H1 (cell line): ENCODE results near the gene VWF. TPM values are rescaled to one million over a fixed set of nuclear protein-coding genes. Genes with fewer than 3 reads are reported as not detected.

Experiments used
- CTCF ChIA-PET: fragments of 300-600 bp; sonication (Branson Sonifier 250); formaldehyde crosslinking; loops from one replicate; lab custom pipeline; 2021; ENCODE audit not compliant: partially characterized antibody; lab: Charles Lee
- POLR2A ChIA-PET: fragments of 300-600 bp; sonication (Branson Sonifier 250); formaldehyde crosslinking; loops from one replicate; lab custom pipeline; 2021; ENCODE audit warnings: inconsistent platforms; ENCODE audit not compliant: partially characterized antibody; lab: Charles Lee
- DNase-seq, 2 experiments: peaks; one replicate each; pipeline versions ENCODE4 v3.0.0 to v3.0.0-alpha.2; 2010 to 2022; ENCODE audit warnings: low spot score in 2 of 2, low read depth in 1 of 2, mixed read lengths in 1 of 2
- FAIRE-seq: peaks from 2 replicates; lab custom pipeline; 2011; peaks lifted over from hg19 to GRCh38; lab: Jason Lieb, UNC
- H2AFZ ChIP-seq: 2 replicates; pipeline ENCODE4 v1.8.1; 2012; ENCODE audit warnings: low read length, inconsistent platforms
- H2AK5ac ChIP-seq: 2 replicates; pipeline ENCODE4 v1.6.1; 2013; ENCODE audit warnings: low read depth, low read length
- H2BK120ac ChIP-seq: replicated peaks from 2 replicates; pipeline ENCODE3; 2013; ENCODE audit warnings: low read depth, low read length, inconsistent platforms
- H2BK12ac ChIP-seq: 2 replicates; pipeline ENCODE4 v1.6.1; 2013; ENCODE audit warnings: low read depth, low read length
- H2BK15ac ChIP-seq: 2 replicates; pipeline ENCODE4 v1.6.1; 2013; ENCODE audit warnings: low read length
- H2BK20ac ChIP-seq: 2 replicates; pipeline ENCODE4 v1.6.1; 2013; ENCODE audit warnings: low read length
- H2BK5ac ChIP-seq: 2 replicates; pipeline ENCODE4 v1.6.1; 2013; ENCODE audit warnings: low read depth, low read length
- H3K14ac ChIP-seq: 2 replicates; pipeline ENCODE4 v1.6.1; 2013; ENCODE audit warnings: inconsistent platforms; ENCODE audit not compliant: insufficient read length
- H3K18ac ChIP-seq: 2 replicates; pipeline ENCODE4 v1.6.1; 2013; ENCODE audit warnings: low read length; ENCODE audit errors: extremely low read depth
- H3K23ac ChIP-seq: 2 replicates; pipeline ENCODE4 v1.6.1; 2013; ENCODE audit warnings: inconsistent platforms; ENCODE audit not compliant: insufficient read length
- H3K23me2 ChIP-seq: 2 replicates; pipeline ENCODE4 v1.6.1; 2013; ENCODE audit warnings: low read depth, low read length
- H3K27ac ChIP-seq: 2 replicates; pipeline ENCODE4 v1.6.1; 2011; ENCODE audit warnings: low read depth, low read length, inconsistent platforms
- H3K27me3 ChIP-seq, 4 experiments: replicated peaks in 1 of 4; 1 replicate in 1 of 4; 2 replicates in 3 of 4; pipeline versions ENCODE4 v1.6.1 to v1.8.1; 2011 to 2013; ENCODE audit warnings: low read length in 3 of 4, mild to moderate bottlenecking in 3 of 4, inconsistent platforms in 2 of 4, mixed read lengths in 2 of 4, moderate library complexity in 1 of 4; ENCODE audit not compliant: control insufficient read depth in 3 of 4, insufficient read depth in 3 of 4; ENCODE audit errors: extremely low read depth in 1 of 4
- H3K36me3 ChIP-seq, 4 experiments: 2 replicates each; pipeline versions ENCODE4 v1.6.1 to v1.8.1; 2011 to 2013; ENCODE audit warnings: mild to moderate bottlenecking in 4 of 4, low read length in 3 of 4, moderate library complexity in 2 of 4, control low read depth in 1 of 4, inconsistent platforms in 1 of 4; ENCODE audit not compliant: insufficient read depth in 4 of 4, control insufficient read depth in 2 of 4
- H3K4ac ChIP-seq: replicated peaks from 2 replicates; pipeline ENCODE3; 2013; ENCODE audit warnings: low read length, low read depth, mixed read lengths, inconsistent platforms; ENCODE audit not compliant: insufficient read length
- H3K4me1 ChIP-seq, 4 experiments: replicated peaks in 1 of 4; 1 replicate in 1 of 4; 2 replicates in 3 of 4; pipeline versions ENCODE4 v1.6.1 to v1.8.1; 2011 to 2013; ENCODE audit warnings: low read length in 3 of 4, inconsistent platforms in 2 of 4, mixed read lengths in 1 of 4; ENCODE audit not compliant: insufficient read depth in 4 of 4, control insufficient read depth in 3 of 4
- H3K4me2 ChIP-seq, 2 experiments: 2 replicates each; pipeline versions ENCODE4 v1.6.1 to v1.8.1; 2011 to 2013; ENCODE audit warnings: low read depth in 2 of 2, low read length in 2 of 2, control low read depth in 1 of 2, inconsistent platforms in 1 of 2, mild to moderate bottlenecking in 1 of 2; ENCODE audit not compliant: insufficient read depth in 1 of 2
- H3K4me3 ChIP-seq, 4 experiments: fragments of 200-600, 300-600 bp in 1 of 4; sonication (generic), shearing (Covaris generic), sonication (Bioruptor Twin) in 1 of 4; 2 replicates each; pipeline versions ENCODE4 v1.5.1 to v1.8.1; 2011 to 2016; ENCODE audit warnings: low read length in 4 of 4, low read depth in 3 of 4, control low read depth in 2 of 4, inconsistent platforms in 2 of 4, mild to moderate bottlenecking in 2 of 4, mixed read lengths in 1 of 4, moderate library complexity in 1 of 4; ENCODE audit not compliant: insufficient read depth in 2 of 4; ENCODE audit errors: extremely low read depth in 1 of 4
- H3K56ac ChIP-seq: replicated peaks from 2 replicates; pipeline ENCODE3; 2013; ENCODE audit warnings: low read depth, mild to moderate bottlenecking, mixed read lengths, low read length, inconsistent platforms; ENCODE audit not compliant: insufficient read length
- H3K79me1 ChIP-seq: 2 replicates; pipeline ENCODE4 v1.6.1; 2013; ENCODE audit warnings: low read depth, low read length, control low read depth
- H3K79me2 ChIP-seq, 2 experiments: 2 replicates each; pipeline versions ENCODE4 v1.6.1 to v1.8.1; 2012 to 2013; ENCODE audit warnings: low read length in 2 of 2, mild to moderate bottlenecking in 2 of 2, inconsistent platforms in 1 of 2; ENCODE audit not compliant: insufficient read depth in 2 of 2, control insufficient read depth in 1 of 2
- H3K9ac ChIP-seq, 4 experiments: replicated peaks in 1 of 4; 1 replicate in 1 of 4; 2 replicates in 3 of 4; pipeline versions ENCODE4 v1.6.1 to v1.8.1; 2011 to 2013; ENCODE audit warnings: low read depth in 3 of 4, low read length in 3 of 4, control low read depth in 2 of 4, mild to moderate bottlenecking in 2 of 4, moderate library complexity in 2 of 4, inconsistent platforms in 1 of 4; ENCODE audit errors: extremely low read depth in 1 of 4
- H3K9me3 ChIP-seq, 2 experiments: 2 replicates each; pipeline versions ENCODE4 v1.6.1 to v1.8.1; 2012 to 2013; ENCODE audit warnings: mild to moderate bottlenecking in 2 of 2, moderate library complexity in 2 of 2, control low read depth in 1 of 2, inconsistent platforms in 1 of 2, low read depth in 1 of 2, low read length in 1 of 2, mixed read lengths in 1 of 2; ENCODE audit not compliant: insufficient read depth in 2 of 2
- H4K20me1 ChIP-seq, 2 experiments: replicated peaks in 1 of 2; 2 replicates each; pipeline versions ENCODE3 to v1.8.1; 2011 to 2013; ENCODE audit warnings: inconsistent platforms in 2 of 2, low read length in 2 of 2, mild to moderate bottlenecking in 1 of 2; ENCODE audit not compliant: insufficient read depth in 2 of 2, control insufficient read depth in 1 of 2
- H4K5ac ChIP-seq: 2 replicates; pipeline ENCODE4 v1.6.1; 2013; ENCODE audit warnings: low read length, low read depth, mixed read lengths, inconsistent platforms; ENCODE audit not compliant: insufficient read length
- H4K8ac ChIP-seq: 2 replicates; pipeline ENCODE4 v1.8.0; 2013; ENCODE audit warnings: mild to moderate bottlenecking, moderate library complexity, low read length, inconsistent platforms; ENCODE audit not compliant: insufficient read depth; ENCODE audit errors: extremely low read depth
- H4K91ac ChIP-seq: replicated peaks from 2 replicates; pipeline ENCODE3; 2013; ENCODE audit warnings: low read length, mixed read lengths, inconsistent platforms; ENCODE audit not compliant: insufficient read length
- CHD2 ChIP-seq: IDR thresholded peaks from 2 replicates; pipeline ENCODE4 v1.6.1; 2012; ENCODE audit warnings: low read length, improper control_type of control experiment
- EP300 ChIP-seq, 2 experiments: IDR thresholded peaks; 1 replicate in 1 of 2; 2 replicates in 1 of 2; pipeline ENCODE4 v1.6.1; 2011 to 2012; ENCODE audit warnings: low read depth in 2 of 2, low read length in 2 of 2, mild to moderate bottlenecking in 2 of 2, borderline replicate concordance in 1 of 2, inconsistent platforms in 1 of 2, moderate library complexity in 1 of 2
- EZH2 ChIP-seq: fragments of 200-600 bp; sonication (generic); IDR thresholded peaks from 2 replicates; pipeline ENCODE4 v1.7.1; 2012; ENCODE audit warnings: low read depth, mild to moderate bottlenecking, moderate library complexity, low read length, inconsistent platforms; ENCODE audit not compliant: severe bottlenecking
- HDAC2 ChIP-seq, 2 experiments: fragments of 300-600 bp in 1 of 2; sonication (generic) in 1 of 2; IDR thresholded peaks; 2 replicates each; pipeline ENCODE4 v1.6.1; 2011 to 2012; ENCODE audit warnings: low read depth in 2 of 2, low read length in 2 of 2, mild to moderate bottlenecking in 2 of 2, moderate library complexity in 2 of 2, borderline replicate concordance in 1 of 2, inconsistent platforms in 1 of 2
- HDAC6 ChIP-seq: IDR thresholded peaks from one replicate; pipeline ENCODE4 v1.7.1; 2012; ENCODE audit warnings: low read depth, mild to moderate bottlenecking, inconsistent platforms, low read length, moderate library complexity
- KDM1A ChIP-seq: fragments of 200-600, 300-600 bp; sonication (generic); IDR thresholded peaks from 2 replicates; pipeline ENCODE4 v1.7.1; 2016; ENCODE audit warnings: mild to moderate bottlenecking, low read length, borderline replicate concordance
- KDM5A ChIP-seq: fragments of 200-600 bp; IDR thresholded peaks from 2 replicates; pipeline ENCODE4 v1.7.1; 2012; ENCODE audit warnings: mild to moderate bottlenecking, low read length, inconsistent platforms, mixed read lengths
- RXRA ChIP-seq: IDR thresholded peaks from 2 replicates; pipeline ENCODE4 v1.6.1; 2011; ENCODE audit warnings: low read depth, mild to moderate bottlenecking, low read length, moderate library complexity; ENCODE audit not compliant: insufficient read depth
- SP2 ChIP-seq: IDR thresholded peaks from 2 replicates; pipeline ENCODE4 v1.6.1; 2012; ENCODE audit warnings: mild to moderate bottlenecking, low read length, inconsistent platforms
- USF2 ChIP-seq: IDR thresholded peaks from 2 replicates; pipeline ENCODE4 v1.6.1; 2011; ENCODE audit warnings: low read length, improper control_type of control experiment
- YY1 ChIP-seq: IDR thresholded peaks from 2 replicates; pipeline ENCODE4 v1.6.1; 2011; ENCODE audit warnings: low read depth, mild to moderate bottlenecking, low read length
- WGBS, 2 experiments: shearing (Covaris generic) in 1 of 2; methylation state at CpG; one replicate each; pipeline versions ENCODE4 v1.1.6 to v1.1.7; 2013 to 2015; ENCODE audit warnings: low lambda C conversion rate in 2 of 2, mixed read lengths in 2 of 2, inconsistent platforms in 1 of 2, low coverage in 1 of 2, missing lambda C conversion rate in 1 of 2; ENCODE audit not compliant: insufficient replicate concordance in 2 of 2, insufficient coverage in 1 of 2, insufficient read length in 1 of 2; ENCODE audit errors: extremely low coverage in 1 of 2, missing lambda C conversion rate in 1 of 2; 5-methylcytosine and 5-hydroxymethylcytosine counted together
- polyA plus RNA-seq, 7 experiments: library from polyadenylated mRNA; depleted of rRNA in 3 of 7; stranded (reverse) in 5 of 7; unstranded in 2 of 7; fragments of >200 nt in 5 of 7; fragments of 200-250 nt in 2 of 7; gene quantifications; 1 replicate in 5 of 7; 2 replicates in 1 of 7; 4 replicates in 1 of 7; pipeline versions ENCODE4 v1.2.1 to v1.2.3, GENCODE V29; 2011 to 2013; ENCODE audit warnings: missing spikeins in 2 of 7, mixed read lengths in 2 of 7
- total RNA-seq: library from RNA; stranded (reverse); fragmentation: NEBNext Ultra II Directional; extraction: Animal tissue kit (Norgen Biotek cat#: 25700); gene quantifications from 2 replicates; pipeline ENCODE4 v1.2.1, GENCODE V29; 2021

VWF gene
- total and polyA plus RNA-seq, 2 of the 8 experiments (the other 6 are each of a cell fraction or from before 2014, with no cell fraction given): 0.39 to 0.60 TPM

- H4K5ac ChIP-seq: no peak overlapping the region
- no peak overlapping the region for H2BK120ac ChIP-seq
- TF ChIP-seq USF2 (no peak), HDAC6 (no peak), CHD2 (no peak), YY1 (no peak), HDAC2 (IDR thresholded peaks at IDR 0.05; ENCODE audit: borderline replicate concordance in 1 of 2, low read depth in 2 of 2, low read length in 2 of 2) (no peak), KDM1A (no peak), KDM5A (no peak), EP300 (IDR thresholded peaks at IDR 0.05; ENCODE audit: borderline replicate concordance in 1 of 2, low read depth in 2 of 2, low read length in 2 of 2) (no peak), RXRA (no peak), EZH2 (no peak), SP2 (no peak)
- H2BK5ac ChIP-seq: no peak overlapping the region
- no peak overlapping the region for H2AK5ac ChIP-seq
- FAIRE-seq (no peak), DNase-seq (no peak)
- no peak overlapping the region for H2BK15ac ChIP-seq
- H4K8ac ChIP-seq: no peak overlapping the region
- no peaks in the 10 kb centered on the region for H3K4me1 ChIP-seq
- H3K9ac ChIP-seq: no peak overlapping the region
- H3K18ac ChIP-seq: no peak overlapping the region
- no peak overlapping the region for H3K4ac ChIP-seq
- no peaks in the 10 kb centered on the region for H3K79me2 ChIP-seq
- CTCF ChIA-PET: interaction anchor here (1.0 to 2.9 kb wide), 9 partner anchors 8 to 66 kb away, joined by 3 to 11 read pairs (median 5); no protein-coding TSS in a partner anchor
- POLR2A ChIA-PET: interaction anchor here (1.0 to 1.9 kb wide), 4 partner anchors 8 to 301 kb away, joined by 3 to 5 read pairs (median 3); partner anchors contain the start of gene ANO2
- peaks cover 0 to 2% (median 0%) of the 10 kb centered on the region in 4 experiments; a peak in 1 of 7 replicates for H3K27me3 ChIP-seq
- H3K14ac ChIP-seq: no peak overlapping the region
- no peak overlapping the region for H2BK12ac ChIP-seq
- H3K27ac ChIP-seq: no peak overlapping the region
- H3K36me3 ChIP-seq: no peaks in the 10 kb centered on the region
- H2BK20ac ChIP-seq: no peak overlapping the region
- H3K23ac ChIP-seq: no peak overlapping the region
- no peak overlapping the region for H2AFZ ChIP-seq
- H3K9me3 ChIP-seq: no peaks in the 10 kb centered on the region
- H3K23me2 ChIP-seq: no peaks in the 10 kb centered on the region
- no peak overlapping the region for H3K4me3 ChIP-seq
- 87% methylated on average over 8 of the region's 8 CpGs; no CpG with 5 or more reads in 1 of the 2 experiments for WGBS, 2 experiments
- no peak overlapping the region for H3K4me2 ChIP-seq
- H4K20me1 ChIP-seq: no peaks in the 10 kb centered on the region
- H3K56ac ChIP-seq: no peak overlapping the region
- H4K91ac ChIP-seq: no peak overlapping the region
- H3K79me1 ChIP-seq: no peaks in the 10 kb centered on the region
Measured at GRCh38 chr12:5973461-5974115, 150.9 kb downstream of the VWF start.
